ENCODE data around the gene CLN6. TPM values are rescaled to one million over a fixed set of nuclear protein-coding genes. Genes with fewer than 3 reads are reported as not detected.
"Not testable (repeated sequence)": the region's sequence is repeated elsewhere in the genome, so short reads cannot be mapped to it uniquely, and the experiment has no call there.

CLN6 gene
- total RNA-seq, 1 donor from 2014 or later: 18.0 TPM

DNA sequence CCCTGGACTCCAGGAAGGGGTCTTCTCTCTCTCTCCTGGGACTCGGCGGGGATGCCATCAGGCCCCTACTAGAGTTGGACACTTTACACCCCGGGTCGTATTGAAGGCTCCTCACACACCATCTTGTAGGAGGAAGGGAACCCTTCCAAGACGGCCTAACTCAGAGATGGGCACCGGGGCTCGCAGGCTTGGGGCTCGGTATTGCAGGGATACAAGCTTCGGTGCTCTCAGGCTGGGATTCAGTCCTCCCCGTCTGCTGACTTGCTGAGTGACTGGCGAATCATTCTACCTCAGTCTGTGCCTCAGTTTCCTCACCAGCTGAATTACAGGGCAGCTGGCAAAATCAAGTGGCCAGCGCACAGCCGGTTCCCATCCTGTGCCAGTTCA is 24.0 kb downstream of the CLN6 start:
- TF ChIP-seq, protein P1, sequence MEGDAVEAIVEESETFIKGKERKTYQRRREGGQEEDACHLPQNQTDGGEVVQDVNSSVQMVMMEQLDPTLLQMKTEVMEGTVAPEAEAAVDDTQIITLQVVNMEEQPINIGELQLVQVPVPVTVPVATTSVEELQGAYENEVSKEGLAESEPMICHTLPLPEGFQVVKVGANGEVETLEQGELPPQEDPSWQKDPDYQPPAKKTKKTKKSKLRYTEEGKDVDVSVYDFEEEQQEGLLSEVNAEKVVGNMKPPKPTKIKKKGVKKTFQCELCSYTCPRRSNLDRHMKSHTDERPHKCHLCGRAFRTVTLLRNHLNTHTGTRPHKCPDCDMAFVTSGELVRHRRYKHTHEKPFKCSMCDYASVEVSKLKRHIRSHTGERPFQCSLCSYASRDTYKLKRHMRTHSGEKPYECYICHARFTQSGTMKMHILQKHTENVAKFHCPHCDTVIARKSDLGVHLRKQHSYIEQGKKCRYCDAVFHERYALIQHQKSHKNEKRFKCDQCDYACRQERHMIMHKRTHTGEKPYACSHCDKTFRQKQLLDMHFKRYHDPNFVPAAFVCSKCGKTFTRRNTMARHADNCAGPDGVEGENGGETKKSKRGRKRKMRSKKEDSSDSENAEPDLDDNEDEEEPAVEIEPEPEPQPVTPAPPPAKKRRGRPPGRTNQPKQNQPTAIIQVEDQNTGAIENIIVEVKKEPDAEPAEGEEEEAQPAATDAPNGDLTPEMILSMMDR (IDR thresholded peaks at IDR 0.05): no peak
- Mint-ChIP-seq H3K4me1 (ENCODE audit: low read depth) (peaks cover 6% of the 10 kb centered on the region), H3K4me3 (ENCODE audit: unreplicated experiment) (no peak overlapping the region), H3K27me3 (ENCODE audit: low read depth) (no peaks in the 10 kb centered on the region), H3K27ac (ENCODE audit: unreplicated experiment) (no peak overlapping the region), H3K36me3 (ENCODE audit: low read depth) (no peaks in the 10 kb centered on the region), H3K9me3 (ENCODE audit: low read depth) (no peaks in the 10 kb centered on the region)
- DNase-seq (ENCODE audit: low spot score): no peak

DNA sequence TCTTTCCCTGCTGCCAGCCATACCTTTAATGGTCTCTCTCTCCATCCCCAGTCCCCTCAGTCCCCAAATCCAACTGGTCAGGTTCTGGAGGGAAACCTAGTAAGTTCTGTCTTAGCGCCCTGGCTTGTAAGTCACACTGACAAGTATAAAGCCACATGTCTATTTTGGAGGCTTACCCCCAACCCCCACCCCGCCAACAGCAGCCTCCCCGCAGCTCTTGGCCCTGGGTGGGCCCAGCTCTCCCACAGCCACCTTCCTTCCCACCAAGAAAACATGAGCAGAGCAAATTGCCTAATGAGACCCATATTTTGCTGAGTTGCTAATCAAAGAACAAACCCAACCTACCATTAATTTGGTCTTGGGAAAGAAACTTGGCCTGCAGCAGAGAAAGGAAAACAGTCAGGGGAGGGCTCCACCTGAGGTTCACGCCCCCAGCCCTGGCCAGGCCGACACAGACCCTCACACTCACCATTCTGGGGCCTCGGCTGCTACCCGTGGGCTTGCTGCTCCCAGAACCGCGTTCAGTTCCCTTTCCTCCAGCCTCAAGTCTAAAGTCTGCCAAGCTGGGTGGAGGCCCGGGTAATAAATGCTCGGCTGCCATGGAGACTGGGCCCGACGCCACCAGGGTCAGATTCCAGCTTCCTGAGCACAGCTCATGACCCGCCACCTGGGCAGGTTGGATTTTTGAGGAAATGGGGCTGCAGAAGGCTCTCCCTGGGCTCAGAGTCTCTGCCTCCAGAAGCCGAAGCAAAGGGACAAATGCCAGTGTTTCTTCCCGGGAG is 24.6 kb downstream of the CLN6 start, which contains the start of gene CALML4:
Gene CALML4, minus strand, starts transcription at position 557 of the 782 bp plus-strand sequence. Its CDS starts 85 bp downstream, at position 472.
- H3K27ac Mint-ChIP-seq (ENCODE audit: unreplicated experiment): no peak within 1 kb of the TSS
- DNase-seq (ENCODE audit: low spot score): no peak
- no peaks in the 10 kb centered on the region for H3K36me3 Mint-ChIP-seq (ENCODE audit: low read depth)
- H3K27me3 Mint-ChIP-seq (ENCODE audit: low read depth): no peaks in the 10 kb centered on the region
- H3K4me3 Mint-ChIP-seq (ENCODE audit: unreplicated experiment): no peak within 1 kb of the TSS
- no peaks in the 10 kb centered on the region for H3K9me3 Mint-ChIP-seq (ENCODE audit: low read depth)
- peaks cover 9% of the 10 kb centered on the region for H3K4me1 Mint-ChIP-seq (ENCODE audit: low read depth)
- TF ChIP-seq, protein P1 (IDR thresholded peaks at IDR 0.05): no peak

DNA sequence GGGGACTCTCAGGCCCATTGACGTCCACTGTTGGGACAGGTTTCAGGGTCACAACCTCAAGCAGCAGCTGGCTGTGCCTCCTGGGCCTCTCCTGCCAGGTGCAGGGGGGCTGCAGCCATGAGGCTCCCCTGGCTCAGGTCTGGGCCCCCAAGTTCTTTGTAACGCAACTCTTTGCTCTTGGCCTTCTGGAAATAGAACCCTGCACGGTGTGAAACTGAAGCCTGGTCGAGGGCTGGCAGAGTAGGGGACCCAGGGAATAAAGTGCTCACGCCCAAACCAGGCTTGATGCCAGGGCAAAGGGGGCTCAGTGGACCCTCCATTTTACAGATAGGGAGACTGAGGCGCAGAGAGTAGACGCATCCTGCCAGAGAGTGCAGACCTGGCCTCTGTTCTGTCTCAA is 25.2 kb downstream of the CLN6 start:
- H3K27ac Mint-ChIP-seq (ENCODE audit: unreplicated experiment): no peak overlapping the region
- no peak for DNase-seq (ENCODE audit: low spot score)
- no peaks in the 10 kb centered on the region for H3K9me3 Mint-ChIP-seq (ENCODE audit: low read depth)
- TF ChIP-seq, protein P1 (IDR thresholded peaks at IDR 0.05): no peak
- H3K4me3 Mint-ChIP-seq (ENCODE audit: unreplicated experiment): no peak overlapping the region
- no peaks in the 10 kb centered on the region for H3K36me3 Mint-ChIP-seq (ENCODE audit: low read depth)
- peaks cover 15% of the 10 kb centered on the region for H3K4me1 Mint-ChIP-seq (ENCODE audit: low read depth)
- no peaks in the 10 kb centered on the region for H3K27me3 Mint-ChIP-seq (ENCODE audit: low read depth)

DNA sequence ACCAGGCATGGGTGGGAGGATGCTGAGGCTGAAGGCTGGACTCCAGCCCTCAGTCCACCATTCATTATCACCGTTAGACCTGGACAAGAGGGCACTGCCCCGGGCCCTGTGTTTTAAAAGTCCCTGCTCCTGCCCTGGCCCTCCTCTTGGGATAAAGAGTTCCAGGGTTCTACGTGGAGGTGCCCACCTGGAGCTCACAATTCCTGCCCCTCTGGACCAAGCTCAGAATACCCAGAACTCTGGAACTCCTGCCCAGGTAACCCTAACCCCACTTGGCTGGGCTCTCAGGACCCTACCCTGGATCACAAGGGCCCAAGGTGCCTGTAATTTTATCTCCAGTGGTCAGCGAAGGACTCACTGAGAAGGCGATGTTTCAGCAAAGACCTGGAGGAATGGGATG is 25.6 kb downstream of the CLN6 start:
- no peaks in the 10 kb centered on the region for H3K27me3 Mint-ChIP-seq (ENCODE audit: low read depth)
- TF ChIP-seq, protein P1 (IDR thresholded peaks at IDR 0.05): no peak
- no peak for DNase-seq (ENCODE audit: low spot score)
- H3K27ac Mint-ChIP-seq (ENCODE audit: unreplicated experiment): no peak overlapping the region
- H3K4me3 Mint-ChIP-seq (ENCODE audit: unreplicated experiment): no peak overlapping the region
- no peaks in the 10 kb centered on the region for H3K36me3 Mint-ChIP-seq (ENCODE audit: low read depth)
- no peaks in the 10 kb centered on the region for H3K9me3 Mint-ChIP-seq (ENCODE audit: low read depth)
- peaks cover 15% of the 10 kb centered on the region for H3K4me1 Mint-ChIP-seq (ENCODE audit: low read depth)

DNA sequence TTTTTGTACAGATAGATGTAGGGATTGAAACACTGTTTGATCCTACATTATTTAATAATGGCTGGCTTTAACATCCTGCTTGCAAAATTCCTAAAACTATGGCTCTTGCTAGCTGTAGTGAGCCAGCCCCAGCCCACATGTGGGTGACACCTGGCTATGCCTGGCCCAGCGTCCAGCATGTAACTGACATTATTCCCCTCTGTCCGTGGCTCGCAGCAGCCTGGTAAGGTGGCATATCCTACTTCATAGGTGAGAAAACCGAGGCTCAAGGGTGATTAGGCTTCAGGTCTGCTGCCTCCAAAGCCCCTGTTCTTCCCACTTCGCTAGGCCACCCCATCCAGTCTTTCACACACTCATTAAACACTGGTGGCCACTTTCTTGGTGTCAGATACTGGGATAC is 26.0 kb downstream of the CLN6 start:
- Mint-ChIP-seq H3K27ac (ENCODE audit: unreplicated experiment) (no peak overlapping the region), H3K27me3 (ENCODE audit: low read depth) (no peaks in the 10 kb centered on the region), H3K4me1 (ENCODE audit: low read depth) (peaks cover 15% of the 10 kb centered on the region), H3K4me3 (ENCODE audit: unreplicated experiment) (no peak overlapping the region), H3K9me3 (ENCODE audit: low read depth) (no peaks in the 10 kb centered on the region), H3K36me3 (ENCODE audit: low read depth) (no peaks in the 10 kb centered on the region)
- DNase-seq (ENCODE audit: low spot score): no peak
- TF ChIP-seq, protein P1 (IDR thresholded peaks at IDR 0.05): no peak

DNA sequence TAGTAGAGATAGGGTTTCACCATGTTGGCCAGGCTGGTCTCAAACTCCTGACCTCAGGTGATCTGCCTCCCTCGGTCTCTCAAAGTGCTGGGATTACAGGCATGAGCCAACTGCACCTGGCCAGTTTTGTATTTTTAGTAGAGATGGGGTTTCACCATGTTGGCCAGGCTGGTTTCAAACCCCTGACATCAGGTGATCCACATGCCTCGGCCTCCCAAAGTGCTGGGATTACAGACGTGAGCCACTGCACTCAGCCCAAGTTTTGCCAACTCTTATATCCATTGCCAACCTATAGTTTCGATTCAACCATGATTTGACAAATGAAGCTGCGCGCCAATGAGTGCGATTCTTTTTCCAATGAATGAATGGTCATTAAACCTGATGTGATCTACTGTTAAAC is 26.5 kb downstream of the CLN6 start:
- not testable (repeated sequence) for H3K4me3 Mint-ChIP-seq (ENCODE audit: unreplicated experiment); H3K9me3 Mint-ChIP-seq (ENCODE audit: low read depth); H3K27me3 Mint-ChIP-seq (ENCODE audit: low read depth); DNase-seq (ENCODE audit: low spot score); H3K27ac Mint-ChIP-seq (ENCODE audit: unreplicated experiment); H3K36me3 Mint-ChIP-seq (ENCODE audit: low read depth)
- peaks cover 15% of the 10 kb centered on the region for H3K4me1 Mint-ChIP-seq (ENCODE audit: low read depth)

Data from chondrocyte (in vitro differentiated cells).